ENCODE measurements around the gene WFDC1. TPM values are rescaled to one million over a fixed set of nuclear protein-coding genes. Genes with fewer than 3 reads are reported as not detected.

The WFDC1 gene
- polyA plus RNA-seq, 1 of the 3 experiments (the other 2 are of a cell fraction) = 0.03 TPM

DNA sequence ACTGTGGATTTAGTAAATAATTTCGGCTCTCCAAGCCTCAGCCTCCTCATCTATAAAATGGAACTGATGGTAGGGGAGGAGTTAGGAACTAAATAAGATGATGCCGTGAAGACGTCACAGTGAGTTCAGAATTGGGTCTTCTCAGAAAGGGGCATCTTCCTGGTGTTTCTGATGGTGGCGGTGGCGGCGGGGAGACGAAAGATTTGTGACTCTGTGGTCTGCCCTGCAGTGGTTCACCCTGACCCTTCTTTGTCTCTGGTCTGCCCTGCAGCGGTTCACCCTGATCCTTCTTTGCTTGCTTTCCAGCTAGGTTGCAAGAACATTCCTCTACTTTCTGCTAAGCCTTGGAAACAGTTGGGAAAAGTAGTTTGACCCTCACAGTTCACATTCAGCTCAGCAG is 34.3 kb downstream of the WFDC1 start:
- Histone ChIP-seq H3K27ac (ENCODE audit: low read depth in 2 of 2, low read length in 1 of 2) (no peak overlapping the region), H3K9me2 (no peaks in the 10 kb centered on the region), H3K79me2 (ENCODE audit: insufficient read depth) (no peaks in the 10 kb centered on the region), H3K4me3 (ENCODE audit: low read depth in 2 of 2, low read length in 1 of 2) (no peak overlapping the region), H3K36me3 (replicated peaks in 1 of 2; ENCODE audit: control insufficient read depth in 1 of 2, insufficient read depth in 2 of 2, low read length in 1 of 2) (no peaks in the 10 kb centered on the region), H3K4me1 (ENCODE audit: control insufficient read depth in 1 of 2, insufficient read depth in 2 of 2, low read depth in 1 of 2, low read length in 1 of 2) (no peaks in the 10 kb centered on the region), H2AFZ (ENCODE audit: low read depth) (no peak overlapping the region), H3F3A (replicated peaks; ENCODE audit: insufficient read depth) (no peaks in the 10 kb centered on the region), H3K27me3 (ENCODE audit: insufficient read depth) (peaks cover 24% of the 10 kb centered on the region; the same call in 1 of the 2 replicates), H3K4me2 (no peak overlapping the region), H3K9me3 (no peaks in the 10 kb centered on the region), H3K9ac (no peak overlapping the region), H4K20me1 (ENCODE audit: insufficient read depth) (no peaks in the 10 kb centered on the region)
- no peak for DNase-seq
- TF ChIP-seq FOSL2 (IDR thresholded peaks at IDR 0.05; ENCODE audit: borderline replicate concordance, low read depth) (no peak), FOXJ3 (CRISPR knock-in tag; IDR thresholded peaks at IDR 0.05) (no peak), RFX5 (IDR thresholded peaks at IDR 0.05; ENCODE audit: low read length) (no peak), ELF1 (IDR thresholded peaks at IDR 0.05) (no peak), EP300 (IDR thresholded peaks at IDR 0.05; ENCODE audit: borderline replicate concordance in 1 of 2, low read depth in 1 of 2, low read length in 1 of 2) (no peak), RAD21 (IDR thresholded peaks at IDR 0.05; ENCODE audit: low read length) (no peak), RXRA (IDR thresholded peaks at IDR 0.05; ENCODE audit: borderline replicate concordance, low read depth) (no peak), TEAD4 (IDR thresholded peaks at IDR 0.05; ENCODE audit: borderline replicate concordance, insufficient read depth) (no peak), NFIC (IDR thresholded peaks at IDR 0.05; ENCODE audit: borderline replicate concordance) (no peak), CHD2 (IDR thresholded peaks at IDR 0.05; ENCODE audit: low read length, partially characterized antibody) (no peak), MXI1 (IDR thresholded peaks at IDR 0.05; ENCODE audit: low read depth, low read length) (no peak)
- TF ChIP-seq, protein P1, sequence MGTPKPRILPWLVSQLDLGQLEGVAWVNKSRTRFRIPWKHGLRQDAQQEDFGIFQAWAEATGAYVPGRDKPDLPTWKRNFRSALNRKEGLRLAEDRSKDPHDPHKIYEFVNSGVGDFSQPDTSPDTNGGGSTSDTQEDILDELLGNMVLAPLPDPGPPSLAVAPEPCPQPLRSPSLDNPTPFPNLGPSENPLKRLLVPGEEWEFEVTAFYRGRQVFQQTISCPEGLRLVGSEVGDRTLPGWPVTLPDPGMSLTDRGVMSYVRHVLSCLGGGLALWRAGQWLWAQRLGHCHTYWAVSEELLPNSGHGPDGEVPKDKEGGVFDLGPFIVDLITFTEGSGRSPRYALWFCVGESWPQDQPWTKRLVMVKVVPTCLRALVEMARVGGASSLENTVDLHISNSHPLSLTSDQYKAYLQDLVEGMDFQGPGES (IDR thresholded peaks at IDR 0.05; ENCODE audit: low read depth, low read length) = no peak
- TF ChIP-seq, protein P2, sequence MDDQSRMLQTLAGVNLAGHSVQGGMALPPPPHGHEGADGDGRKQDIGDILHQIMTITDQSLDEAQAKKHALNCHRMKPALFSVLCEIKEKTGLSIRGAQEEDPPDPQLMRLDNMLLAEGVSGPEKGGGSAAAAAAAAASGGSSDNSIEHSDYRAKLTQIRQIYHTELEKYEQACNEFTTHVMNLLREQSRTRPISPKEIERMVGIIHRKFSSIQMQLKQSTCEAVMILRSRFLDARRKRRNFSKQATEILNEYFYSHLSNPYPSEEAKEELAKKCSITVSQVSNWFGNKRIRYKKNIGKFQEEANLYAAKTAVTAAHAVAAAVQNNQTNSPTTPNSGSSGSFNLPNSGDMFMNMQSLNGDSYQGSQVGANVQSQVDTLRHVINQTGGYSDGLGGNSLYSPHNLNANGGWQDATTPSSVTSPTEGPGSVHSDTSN (IDR thresholded peaks at IDR 0.05) = no peak
- TF ChIP-seq, protein P3, sequence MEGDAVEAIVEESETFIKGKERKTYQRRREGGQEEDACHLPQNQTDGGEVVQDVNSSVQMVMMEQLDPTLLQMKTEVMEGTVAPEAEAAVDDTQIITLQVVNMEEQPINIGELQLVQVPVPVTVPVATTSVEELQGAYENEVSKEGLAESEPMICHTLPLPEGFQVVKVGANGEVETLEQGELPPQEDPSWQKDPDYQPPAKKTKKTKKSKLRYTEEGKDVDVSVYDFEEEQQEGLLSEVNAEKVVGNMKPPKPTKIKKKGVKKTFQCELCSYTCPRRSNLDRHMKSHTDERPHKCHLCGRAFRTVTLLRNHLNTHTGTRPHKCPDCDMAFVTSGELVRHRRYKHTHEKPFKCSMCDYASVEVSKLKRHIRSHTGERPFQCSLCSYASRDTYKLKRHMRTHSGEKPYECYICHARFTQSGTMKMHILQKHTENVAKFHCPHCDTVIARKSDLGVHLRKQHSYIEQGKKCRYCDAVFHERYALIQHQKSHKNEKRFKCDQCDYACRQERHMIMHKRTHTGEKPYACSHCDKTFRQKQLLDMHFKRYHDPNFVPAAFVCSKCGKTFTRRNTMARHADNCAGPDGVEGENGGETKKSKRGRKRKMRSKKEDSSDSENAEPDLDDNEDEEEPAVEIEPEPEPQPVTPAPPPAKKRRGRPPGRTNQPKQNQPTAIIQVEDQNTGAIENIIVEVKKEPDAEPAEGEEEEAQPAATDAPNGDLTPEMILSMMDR (IDR thresholded peaks at IDR 0.05) = no peak
- TF ChIP-seq, protein P4, sequence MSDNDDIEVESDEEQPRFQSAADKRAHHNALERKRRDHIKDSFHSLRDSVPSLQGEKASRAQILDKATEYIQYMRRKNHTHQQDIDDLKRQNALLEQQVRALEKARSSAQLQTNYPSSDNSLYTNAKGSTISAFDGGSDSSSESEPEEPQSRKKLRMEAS (IDR thresholded peaks at IDR 0.05; ENCODE audit: low read depth) = no peak
- CTCF ChIA-PET = no interaction called here
- 71% methylated on average over 8 of the region's 8 CpGs for WGBS (ENCODE audit: low lambda C conversion rate)
- POLR2A ChIA-PET = no interaction called here
